GM19351 (cell line): ENCODE data around the gene SYNJ2.
"Not testable (repeated sequence)": the region's sequence is repeated elsewhere in the genome, so short reads cannot be mapped to it uniquely, and the experiment has no call there.

Experiments
- ATAC-seq: cut with Tn5 transposase; IDR thresholded peaks from one replicate; pipeline ENCODE4 v1.9.1; 2021; ENCODE audit warnings: mild to moderate bottlenecking, moderate library complexity; ENCODE audit not compliant: unreplicated experiment

The SYNJ2 gene

GRCh38 chr6:157954150-157955117 is 27.2 kb upstream of the SYNJ2 start:
- no peak for ATAC-seq

- no peak for ATAC-seq
These were observed 26.0 kb upstream of the SYNJ2 start for GRCh38 chr6:157955675-157956074.

- ATAC-seq, result no peak
These were observed 25.4 kb upstream of the SYNJ2 start for GRCh38 chr6:157956171-157956730.

DNA sequence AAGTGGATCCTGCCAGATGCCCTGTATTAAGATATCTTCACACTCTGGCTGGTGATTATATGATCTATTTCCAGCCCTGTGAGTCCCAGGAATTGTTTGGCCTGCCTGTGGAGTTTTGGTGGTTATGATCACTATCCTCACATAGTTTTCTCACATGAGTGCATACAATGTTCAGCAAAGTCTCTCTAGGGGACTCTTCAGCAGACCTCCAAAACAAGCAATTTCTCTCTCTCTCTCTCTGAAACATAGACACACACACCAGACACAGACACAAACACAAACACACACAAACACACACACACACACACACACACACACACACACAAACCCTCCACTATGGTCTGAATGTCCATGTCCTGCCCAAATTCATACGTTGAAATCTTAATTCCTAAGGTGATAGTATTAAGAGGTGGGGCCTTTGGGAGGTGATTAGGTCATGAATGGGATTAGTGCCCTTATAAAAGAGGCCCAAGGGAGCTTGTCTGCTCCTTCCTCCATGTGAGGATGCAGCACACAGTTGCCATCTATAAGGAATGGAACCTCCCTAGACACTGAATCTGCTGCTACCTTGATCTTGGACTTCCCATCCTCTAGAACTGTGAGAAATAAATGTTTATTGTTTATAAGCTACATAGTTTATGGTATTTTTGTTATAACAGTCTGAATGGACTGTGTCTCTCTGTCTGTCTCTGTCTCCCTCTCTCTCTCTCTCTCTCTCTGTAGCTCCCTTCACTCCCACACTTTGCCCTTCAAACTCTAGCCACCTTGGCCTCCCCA is 22.0 kb upstream of the SYNJ2 start:
- no peak for ATAC-seq

DNA sequence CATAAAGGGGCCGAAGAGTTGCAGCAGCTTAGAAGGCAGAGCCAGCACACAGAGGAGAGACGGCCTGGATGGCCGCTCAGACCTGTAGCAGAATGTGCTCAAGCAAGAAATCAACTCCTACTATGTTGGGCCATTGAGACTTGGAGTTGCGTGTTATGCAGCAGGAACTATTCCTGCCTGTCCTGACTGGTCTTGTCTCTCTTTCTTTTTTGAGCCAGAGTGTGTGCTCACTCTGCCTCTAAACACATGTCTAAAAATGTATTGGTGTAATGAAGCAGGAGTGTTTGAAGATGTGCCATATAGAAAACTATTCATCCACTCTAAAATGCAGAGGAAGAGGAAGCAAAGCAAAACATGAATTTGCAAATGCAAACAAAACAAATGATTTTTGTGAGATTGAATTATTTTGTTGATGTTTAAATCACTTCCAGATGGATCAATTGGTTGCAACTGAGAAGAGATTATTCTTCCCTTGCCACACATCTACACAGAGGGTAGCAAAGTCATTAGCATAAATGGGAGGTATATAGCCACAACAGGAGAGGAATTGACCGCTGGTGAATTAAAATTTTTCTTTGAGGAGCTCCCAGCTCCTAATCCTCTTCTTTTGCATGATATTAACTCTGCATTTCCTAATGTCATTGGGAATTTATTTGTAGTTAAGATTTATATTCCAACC is 20.4 kb upstream of the SYNJ2 start:
- no peak for ATAC-seq

- ATAC-seq, result no peak
These were observed 19.7 kb upstream of the SYNJ2 start for GRCh38 chr6:157961832-157962575.

DNA sequence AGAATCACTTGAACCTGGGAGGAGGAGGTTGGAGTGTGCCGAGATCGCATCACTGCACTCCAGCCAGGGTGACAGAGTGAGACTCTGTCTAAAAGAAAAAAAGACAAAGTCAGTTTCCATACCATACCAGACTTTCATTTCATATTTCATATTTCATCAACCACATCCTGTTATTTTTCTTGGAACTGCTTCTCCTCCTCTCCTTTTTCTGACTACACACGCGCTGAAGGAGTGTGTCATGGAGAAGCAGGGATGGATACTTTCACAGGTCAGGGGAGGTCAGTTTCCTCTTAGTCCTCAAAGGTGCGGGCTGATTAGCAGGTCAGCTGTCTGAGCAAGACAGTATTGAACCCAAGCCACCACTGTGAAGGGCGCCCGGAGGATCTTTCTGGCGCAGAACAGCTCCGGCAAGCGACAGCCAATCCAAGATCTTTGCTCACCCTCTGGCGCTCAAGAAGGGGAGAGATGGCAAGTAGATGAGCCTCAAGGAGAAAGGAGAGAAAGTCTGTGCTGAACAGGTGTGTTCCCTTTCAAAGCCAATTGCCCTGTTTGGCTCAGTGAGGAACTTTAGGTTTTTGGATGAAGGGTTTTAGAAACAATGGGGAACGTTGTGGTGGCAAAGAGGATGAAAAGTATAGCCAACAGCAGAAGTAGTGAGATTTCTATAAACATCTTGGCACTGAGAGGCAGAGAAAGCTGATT is 18.9 kb upstream of the SYNJ2 start:
- no peak for ATAC-seq

GRCh38 chr6:157964100-157964499 is 17.6 kb upstream of the SYNJ2 start:
- no peak for ATAC-seq

DNA sequence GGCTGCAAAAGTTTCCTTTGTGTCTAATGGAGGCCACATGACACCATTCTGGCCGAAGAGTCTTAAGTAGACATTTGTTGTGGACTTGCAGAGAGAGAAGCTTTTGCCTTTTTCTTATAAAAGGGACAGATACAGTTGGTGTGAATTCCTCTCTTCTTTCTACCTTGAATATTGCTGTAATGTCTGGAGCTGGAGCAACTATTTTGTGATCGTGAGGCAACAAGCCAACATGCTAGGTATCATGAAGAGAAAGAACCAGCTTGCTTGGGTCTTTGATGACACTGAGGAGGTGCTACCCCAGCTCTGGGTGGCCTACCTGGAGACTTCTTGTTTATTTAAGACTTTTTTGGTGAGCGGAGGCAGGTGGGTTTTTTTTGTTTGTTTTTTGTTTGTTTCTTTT is 16.3 kb upstream of the SYNJ2 start:
- no peak for ATAC-seq

DNA sequence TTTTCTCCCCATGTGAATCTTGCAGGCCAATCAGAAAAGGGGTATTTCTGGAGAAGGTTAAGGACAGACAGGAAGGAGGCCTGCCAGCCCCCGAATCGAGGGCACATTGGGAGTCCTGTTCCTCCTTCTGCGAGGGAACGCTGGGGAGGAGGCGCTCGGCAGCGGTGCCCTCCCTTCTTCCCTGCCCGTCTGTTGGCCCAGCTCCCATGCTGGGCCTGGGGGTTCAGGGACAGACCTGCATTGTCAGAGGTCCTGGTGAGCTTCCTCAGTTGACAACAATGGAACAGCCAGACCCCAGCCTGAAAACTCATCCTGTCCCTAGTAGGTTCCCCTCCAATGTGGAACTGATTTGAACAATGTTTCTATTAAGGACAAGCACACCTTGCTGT is 15.1 kb upstream of the SYNJ2 start:
- no peak for ATAC-seq

DNA sequence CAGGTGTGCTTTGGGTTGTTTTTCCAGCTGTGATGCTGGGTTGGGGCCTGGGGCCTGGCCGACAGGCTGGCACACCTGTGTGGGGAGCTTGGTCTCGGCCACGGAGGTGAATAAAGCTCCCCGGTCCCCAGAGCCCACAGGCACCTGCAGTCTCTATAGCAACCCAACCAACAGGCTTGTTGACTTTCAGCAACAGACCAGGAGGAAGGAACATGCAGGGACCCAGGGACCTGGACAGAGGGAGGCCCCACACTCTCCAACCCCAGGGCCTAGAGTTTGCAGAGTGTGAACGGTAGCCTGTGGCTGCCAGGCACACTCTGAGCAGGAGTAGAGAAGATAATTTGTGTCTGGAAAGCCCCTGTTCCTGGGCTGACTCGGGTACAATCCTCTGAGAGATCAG is 14.6 kb upstream of the SYNJ2 start:
- no peak for ATAC-seq

- ATAC-seq, result no peak
These were observed 14.2 kb upstream of the SYNJ2 start for GRCh38 chr6:157967486-157967885.

DNA sequence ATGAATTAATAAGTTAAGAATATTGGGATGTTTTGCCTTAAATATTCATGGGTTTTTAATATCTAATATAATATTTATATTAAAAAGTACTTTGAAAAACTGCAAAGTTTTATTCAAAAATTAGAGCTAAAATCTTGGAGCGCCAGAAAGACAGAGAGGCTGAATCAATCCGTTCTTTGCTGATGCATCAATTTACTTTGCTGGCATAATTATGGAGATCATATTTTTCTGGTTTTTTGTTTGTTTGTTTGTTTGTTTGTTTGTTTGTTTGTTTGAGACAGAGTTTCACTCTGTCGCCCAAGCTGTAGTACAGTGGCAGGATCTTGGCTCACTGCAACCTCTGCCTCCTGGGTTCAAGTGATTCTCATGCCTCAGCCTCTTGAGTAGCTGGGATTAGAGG is 9.5 kb upstream of the SYNJ2 start:
- not testable (repeated sequence) for ATAC-seq

- no peak for ATAC-seq
These were observed 7.2 kb upstream of the SYNJ2 start for GRCh38 chr6:157974341-157974894.

GRCh38 chr6:157974967-157975366 is 6.7 kb upstream of the SYNJ2 start:
- no peak for ATAC-seq

DNA sequence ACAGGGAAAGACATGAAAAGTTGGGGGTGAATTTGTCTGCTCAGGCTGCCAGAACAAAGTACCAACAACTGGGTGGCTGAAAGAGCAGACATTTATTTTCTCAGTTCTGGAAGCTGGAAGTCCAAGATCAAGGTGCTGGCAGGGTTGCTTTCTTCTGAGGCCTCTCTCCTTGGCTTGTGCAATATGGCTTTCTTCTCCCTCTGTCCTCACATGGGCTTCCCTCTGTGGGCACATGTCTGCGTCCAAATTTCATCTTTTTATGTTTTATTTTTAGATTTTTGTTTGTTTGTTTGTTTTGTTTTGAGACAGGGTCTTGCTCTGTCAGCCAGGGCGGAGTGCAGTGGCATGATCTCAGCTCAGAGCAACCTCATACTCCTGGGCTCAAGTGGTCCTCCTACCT is 6.2 kb upstream of the SYNJ2 start:
- ATAC-seq, result no peak

DNA sequence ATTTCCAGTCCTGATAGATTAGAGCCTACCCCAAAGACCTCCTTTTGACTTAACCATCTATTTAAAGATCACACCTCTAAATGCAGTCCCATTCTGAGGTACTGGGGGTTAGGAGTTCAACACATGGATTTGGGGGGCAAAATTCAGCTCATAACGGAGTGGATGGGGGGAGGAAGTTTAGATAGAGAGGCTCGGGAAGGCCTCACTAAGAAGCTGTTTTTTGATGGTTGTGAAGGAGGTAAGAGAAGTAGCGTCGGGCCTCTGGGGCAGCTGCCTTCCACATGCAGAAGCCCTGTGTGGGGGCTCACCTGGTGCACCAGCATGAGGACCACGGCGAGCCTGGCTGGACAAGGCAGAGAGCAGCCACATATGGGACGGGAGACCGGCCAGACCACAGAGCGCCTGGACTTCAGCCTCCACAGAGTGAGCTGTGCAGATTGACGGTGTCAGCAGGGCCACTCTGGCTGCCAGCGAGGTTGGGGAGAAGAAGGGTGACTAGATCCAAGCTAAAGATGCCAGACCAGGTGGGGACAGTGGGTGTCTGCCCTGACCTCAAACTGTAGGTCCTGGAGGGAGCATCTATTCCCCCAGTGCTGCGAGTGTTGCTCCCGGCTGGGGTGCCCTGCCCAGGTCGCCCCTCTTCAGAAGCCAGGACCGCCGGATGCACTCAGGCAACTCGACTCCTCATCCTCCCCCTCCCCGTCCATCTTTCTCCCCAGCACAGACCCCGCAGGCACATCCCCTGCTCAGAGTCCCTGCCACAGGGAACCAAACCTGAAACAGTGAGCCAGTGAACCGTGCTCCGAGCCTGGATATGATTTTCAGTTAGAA is 5.1 kb upstream of the SYNJ2 start:
- no peak for ATAC-seq

DNA sequence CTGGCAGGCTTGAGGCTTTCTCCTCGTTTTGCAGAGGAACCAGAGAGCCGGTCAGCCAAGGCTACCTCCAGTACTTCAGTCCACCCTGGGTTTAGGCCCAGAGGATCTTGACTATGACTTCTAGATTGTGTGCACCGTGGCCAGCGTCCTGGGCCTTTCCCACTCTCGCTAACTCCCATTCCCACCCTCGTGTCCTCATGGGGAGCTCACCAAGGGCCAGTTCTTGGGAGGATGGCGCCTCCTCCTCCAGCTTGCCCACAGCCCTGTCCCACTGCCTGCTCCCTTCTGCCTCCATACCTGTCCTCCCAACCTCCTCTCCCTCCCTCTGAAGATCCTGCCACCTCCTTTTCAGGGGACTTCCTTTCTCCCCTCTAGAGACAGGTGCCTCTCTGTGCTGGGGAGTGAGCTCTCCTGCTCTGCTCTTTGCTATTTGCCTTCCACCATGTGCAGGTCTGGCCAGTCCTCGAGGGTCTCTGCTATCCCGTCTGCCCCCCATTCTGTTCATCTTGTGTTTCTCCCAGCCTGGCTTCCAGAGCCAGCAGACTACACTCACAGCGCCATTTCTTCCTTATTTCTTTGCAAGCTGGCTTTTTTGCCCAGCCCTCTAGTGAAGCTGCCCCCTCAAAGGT is 4.4 kb upstream of the SYNJ2 start:
- no peak for ATAC-seq
